Measurements from ENCODE around the gene CENPP.

CENPP gene

DNA sequence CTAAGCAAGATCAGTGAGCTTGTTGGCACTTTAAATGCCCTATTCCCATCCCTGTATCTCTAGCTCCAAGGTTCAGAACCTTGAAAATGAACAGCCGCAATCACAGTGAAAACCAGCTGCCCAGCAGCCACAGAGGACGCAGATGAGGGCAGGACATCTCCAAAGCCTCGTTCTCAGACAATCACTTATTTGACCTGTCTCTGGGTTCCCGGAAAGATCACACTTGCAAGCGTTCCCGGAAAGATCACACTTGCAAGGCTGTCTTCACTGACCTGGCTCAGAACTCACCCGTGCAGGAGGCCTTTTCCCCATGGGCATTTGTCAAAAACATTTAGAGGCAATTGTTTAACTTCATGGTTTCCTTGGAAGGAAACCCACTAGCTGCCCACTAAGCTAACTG, 318.5 kb downstream of the CENPP start:
- DNase-seq, result no peak

GRCh38 chr9:92645041-92645440, 319.3 kb downstream of the CENPP start:
- no peak for DNase-seq

- DNase-seq, result no peak
Observed at GRCh38 chr9:92647671-92648473, 322.1 kb downstream of the CENPP start.

- no peak for DNase-seq
Observed at GRCh38 chr9:92648474-92648971, 322.8 kb downstream of the CENPP start.

- DNase-seq, result no peak
Observed at GRCh38 chr9:92649007-92649406, 323.3 kb downstream of the CENPP start.

DNA sequence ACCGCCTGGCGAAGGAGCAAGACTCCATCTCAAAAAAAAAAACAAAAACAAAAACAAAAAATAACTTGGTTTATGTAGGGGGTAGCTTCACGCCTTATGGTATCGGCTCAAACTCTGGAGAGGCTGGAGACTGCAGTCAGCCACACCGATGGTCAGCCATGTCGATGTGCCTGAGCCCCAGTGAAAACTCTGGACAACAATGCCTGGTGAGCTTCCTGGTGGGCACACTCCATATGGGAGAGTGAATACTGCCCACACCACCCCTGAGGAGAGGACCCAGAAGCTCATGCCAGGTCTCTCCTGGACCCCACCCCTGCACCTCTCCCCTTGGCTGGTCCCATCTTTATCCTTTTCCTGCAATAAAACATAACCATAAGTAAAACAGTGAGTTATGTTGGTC, 324.5 kb downstream of the CENPP start:
- DNase-seq, result no peak

GRCh38 chr9:92650839-92651621, 325.3 kb downstream of the CENPP start:
- DNase-seq, result no peak

DNA sequence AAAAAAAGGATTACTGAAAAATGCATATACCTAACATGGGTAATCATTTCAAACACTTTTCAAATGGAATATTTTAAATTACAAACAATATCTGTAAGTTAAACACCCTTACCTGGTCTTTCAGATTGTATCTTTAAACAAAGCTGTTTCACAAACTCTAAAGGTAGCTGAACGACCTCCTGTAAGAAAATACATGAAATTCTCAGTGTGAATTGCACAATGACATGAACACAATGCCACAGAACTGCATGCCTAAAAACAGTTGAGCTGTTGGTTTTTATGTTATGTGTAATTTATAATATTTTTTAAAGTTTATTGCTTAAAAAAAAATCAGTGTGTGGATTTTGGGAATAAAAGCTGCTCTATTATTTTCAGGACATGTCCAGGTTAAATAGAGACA, 326.7 kb downstream of the CENPP start:
- DNase-seq, result no peak

GRCh38 chr9:92654481-92655301, 328.9 kb downstream of the CENPP start:
- DNase-seq, result no peak

DNA sequence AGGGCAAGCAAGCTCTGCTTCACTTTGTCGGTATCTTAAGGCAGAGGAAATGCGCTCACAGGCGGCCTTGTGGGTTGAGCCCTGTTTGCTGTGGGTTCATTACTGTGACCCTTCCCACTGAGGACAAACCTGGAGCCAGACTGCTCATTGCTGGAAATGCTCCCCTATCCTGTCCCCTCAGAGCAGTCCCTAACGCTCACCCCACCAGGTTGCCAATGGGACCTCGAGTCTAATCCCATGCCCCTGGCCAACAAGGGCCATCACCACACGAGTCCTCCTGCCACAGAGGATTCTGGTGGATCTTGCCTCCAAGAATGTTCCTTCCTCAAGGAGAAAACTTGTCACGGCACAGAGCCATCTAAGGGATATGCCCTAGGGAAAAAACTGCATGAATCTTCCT, 329.6 kb downstream of the CENPP start:
- DNase-seq, result no peak

GRCh38 chr9:92655896-92656536, 330.3 kb downstream of the CENPP start:
- DNase-seq, result no peak

DNA sequence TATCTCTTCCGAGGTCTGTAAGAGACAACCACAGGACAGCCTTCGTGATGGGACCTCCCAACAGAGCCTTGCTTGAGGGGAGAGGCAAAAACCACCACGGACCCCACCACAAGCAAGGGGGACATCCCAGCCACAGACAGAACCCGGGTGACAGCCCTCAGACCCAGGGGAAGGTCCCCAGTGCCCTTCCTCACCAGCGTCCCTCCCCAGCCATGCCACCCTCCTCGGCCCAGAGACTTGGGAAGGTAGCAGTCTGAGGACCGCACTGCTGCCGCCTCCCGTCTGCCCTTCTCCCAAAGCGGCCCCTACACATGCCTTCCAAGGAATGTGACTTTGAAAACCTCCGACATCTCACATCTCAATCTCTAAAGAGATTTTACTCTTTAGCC, 330.8 kb downstream of the CENPP start:
- DNase-seq, result no peak

- DNase-seq, result no peak
Observed at GRCh38 chr9:92657296-92658094, 331.7 kb downstream of the CENPP start.

DNA sequence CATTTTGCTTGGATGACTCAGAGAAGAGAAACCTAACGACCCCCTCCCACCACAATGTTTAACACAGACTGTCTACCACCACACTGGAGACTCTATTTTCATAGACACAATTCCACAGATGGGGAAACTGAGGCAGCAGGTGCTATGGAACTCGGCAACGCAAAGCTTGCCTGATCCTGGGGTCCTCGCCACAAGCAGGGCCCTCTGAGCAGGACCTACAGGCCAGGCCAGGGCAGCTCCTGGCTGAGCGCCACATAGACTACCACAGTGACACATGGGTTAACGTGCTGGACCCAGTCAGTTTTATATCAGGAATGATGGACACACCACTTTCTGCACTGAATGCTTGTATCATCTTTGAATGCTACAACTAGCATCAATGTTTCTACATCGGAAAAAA, 332.4 kb downstream of the CENPP start:
- DNase-seq, result no peak

DNA sequence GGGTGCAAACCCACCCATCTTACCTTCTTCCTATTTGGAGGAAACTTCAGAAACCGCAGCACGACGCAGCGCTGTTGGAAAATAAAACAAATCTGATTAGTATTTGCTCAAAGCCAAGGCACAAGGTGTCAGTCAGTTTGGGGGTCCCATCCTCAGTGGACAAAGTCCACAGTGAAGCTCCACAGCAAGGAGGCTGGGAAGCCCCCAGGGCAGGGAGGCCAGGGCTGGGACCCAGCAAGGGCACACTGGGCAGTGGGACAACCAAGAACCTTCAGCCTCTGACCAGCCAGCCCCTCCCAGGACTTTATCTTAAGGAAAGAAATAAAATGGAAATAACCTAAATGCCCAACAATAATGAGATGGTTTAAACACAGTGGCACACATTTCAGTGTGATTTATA, 332.9 kb downstream of the CENPP start:
- DNase-seq, result no peak

DNA sequence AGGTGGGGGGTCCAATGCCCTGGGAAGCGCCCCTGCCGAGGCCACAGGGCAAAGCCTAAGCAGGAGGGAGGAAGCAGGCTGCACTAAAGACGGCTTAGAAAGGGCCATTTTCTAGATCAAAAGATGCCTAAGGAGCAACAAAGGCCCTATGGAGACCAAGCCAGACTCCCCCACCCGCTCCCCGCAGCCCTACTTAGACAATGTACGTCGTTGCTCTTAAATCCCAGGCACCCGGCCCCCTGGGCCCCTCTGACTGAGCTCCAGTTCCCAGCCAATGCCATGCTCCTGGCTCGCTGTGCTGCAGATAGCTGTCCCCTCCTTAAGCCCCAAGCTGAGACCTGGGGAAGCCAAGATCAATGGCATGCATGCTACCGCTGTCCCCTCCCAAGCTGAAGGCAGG, 333.8 kb downstream of the CENPP start:
- DNase-seq, result no peak

DNA sequence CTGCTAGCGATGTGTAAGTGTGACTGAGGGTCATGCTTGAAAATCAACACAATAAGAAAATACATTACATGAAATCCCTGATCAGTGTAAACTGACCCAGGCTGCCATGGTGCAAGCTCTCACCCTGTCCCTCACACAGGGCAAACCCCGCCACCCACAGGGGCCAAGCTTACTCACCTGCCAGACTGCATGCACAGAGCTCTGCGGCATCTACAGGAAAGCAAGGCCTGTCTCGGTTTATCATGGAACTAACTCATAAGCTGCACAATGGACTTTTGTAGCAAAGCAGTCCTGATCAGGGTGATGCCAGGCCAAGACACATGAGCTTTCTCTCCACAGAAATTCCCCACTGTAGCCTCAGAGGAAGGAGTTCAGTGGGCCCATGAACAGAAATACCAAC, 334.5 kb downstream of the CENPP start:
- DNase-seq, result no peak

GRCh38 chr9:92661127-92661526, 335.4 kb downstream of the CENPP start:
- no peak for DNase-seq

GRCh38 chr9:92661743-92662142, 336.0 kb downstream of the CENPP start:
- no peak for DNase-seq

DNA sequence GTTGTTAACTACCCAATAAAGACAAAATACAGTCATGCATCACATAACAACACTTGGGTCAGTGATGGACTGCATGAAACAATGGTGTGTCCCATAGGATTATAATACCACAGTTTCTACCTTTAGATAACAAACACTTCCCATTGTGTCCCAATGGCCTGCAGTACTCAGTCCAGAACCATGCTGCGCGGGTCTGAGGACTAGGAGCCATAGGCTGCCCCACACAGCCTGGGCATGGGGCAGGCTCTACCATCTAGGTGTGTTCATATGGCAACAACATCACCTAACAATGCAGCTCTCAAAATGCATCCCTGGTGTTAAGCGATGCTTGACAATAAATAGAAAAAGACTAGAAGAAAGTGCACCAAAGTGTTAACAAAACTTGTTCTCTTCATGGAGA, 337.4 kb downstream of the CENPP start:
- no peak for DNase-seq

DNA sequence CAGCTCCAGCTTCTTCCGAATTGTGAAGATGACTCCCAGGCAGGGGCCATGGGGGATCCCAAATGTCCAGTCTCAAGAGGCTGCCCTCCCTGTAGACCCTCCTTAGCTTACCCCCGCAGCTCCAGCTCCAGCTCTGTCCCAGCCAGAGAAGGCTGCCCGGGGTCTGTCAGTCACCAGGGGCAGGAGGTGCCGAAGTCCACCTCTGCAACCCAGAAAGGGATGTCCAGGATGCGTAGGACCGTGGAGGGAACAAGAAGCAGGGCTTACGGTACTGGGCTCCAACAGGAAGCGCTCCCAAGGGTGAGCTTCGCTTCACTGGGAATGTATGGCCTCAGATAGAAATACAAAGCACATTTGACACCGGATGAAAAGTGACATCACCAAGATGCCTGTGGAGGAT, 338.2 kb downstream of the CENPP start:
- no peak for DNase-seq
